Epithelial cell of proximal tubule (primary cell): ENCODE results near the gene RAB33A. TPM values are rescaled to one million over a fixed set of nuclear protein-coding genes. Genes with fewer than 3 reads are reported as not detected.

Experiments used
- DNase-seq: peaks from one replicate; pipeline ENCODE4 v3.0.0-alpha.2; 2011; ENCODE audit warnings: low read depth
- H3K4me3 ChIP-seq: 2 replicates; pipeline ENCODE4 v1.5.1; 2011; ENCODE audit warnings: low read depth, mild to moderate bottlenecking, low read length
- CTCF ChIP-seq: conservative IDR thresholded peaks from 2 replicates; pipeline ENCODE4 v1.5.1; 2012; ENCODE audit warnings: low read depth, mild to moderate bottlenecking, low read length
- total RNA-seq: library from RNA; depleted of rRNA; stranded (reverse); fragments of >200 nt; gene quantifications from 2 replicates; pipeline ENCODE4 v1.2.3, GENCODE V29; 2015

Gene RAB33A
- total RNA-seq, 1 donor from 2014 or later: 0.63 TPM

- no peak overlapping the region for H3K4me3 ChIP-seq
Observed at GRCh38 chrX:130176942-130177341, 5.2 kb downstream of the RAB33A start.

GRCh38 chrX:130179170-130179569 lies 7.4 kb downstream of the RAB33A start:
- TF ChIP-seq CTCF: no peak
- H3K4me3 ChIP-seq: no peak overlapping the region
- DNase-seq: no peak

More at GRCh38 chrX:130176942-130177341, 5.2 kb downstream of the RAB33A start:
- no peak for TF ChIP-seq CTCF
- no peak for DNase-seq

- H3K4me3 ChIP-seq: no peak overlapping the region
- TF ChIP-seq CTCF: no peak
- no peak for DNase-seq
Observed at GRCh38 chrX:130179579-130180215, 7.9 kb downstream of the RAB33A start.

GRCh38 chrX:130184168-130184567 lies 12.4 kb downstream of the RAB33A start:
- DNase-seq: no peak
- no peak for TF ChIP-seq CTCF
- H3K4me3 ChIP-seq: no peak overlapping the region

GRCh38 chrX:130184857-130185256 lies 13.1 kb downstream of the RAB33A start:
- H3K4me3 ChIP-seq: no peak overlapping the region
- DNase-seq: no peak
- no peak for TF ChIP-seq CTCF

GRCh38 chrX:130186651-130187050 lies 14.9 kb downstream of the RAB33A start:
- no peak for DNase-seq
- TF ChIP-seq CTCF: no peak
- no peak overlapping the region for H3K4me3 ChIP-seq

GRCh38 chrX:130190801-130191200 lies 19.0 kb downstream of the RAB33A start:
- TF ChIP-seq CTCF: no peak

More at GRCh38 chrX:130190801-130191200, 19.0 kb downstream of the RAB33A start:
- DNase-seq: no peak
- H3K4me3 ChIP-seq: no peak overlapping the region
